Panc1 (cell line): ENCODE measurements around the gene AFM. TPM values are rescaled to one million over a fixed set of nuclear protein-coding genes. Genes with fewer than 3 reads are reported as not detected.

Experiments
- ATAC-seq: fragments of 200-7000 bp; cut with Tn5 transposase; 2 replicates; pipeline ENCODE4 v1.9.1; 2020; ENCODE audit warnings: mild to moderate bottlenecking, moderate library complexity
- BruUV-seq: library from RNA; stranded (reverse); fragments of 400-500 nt; replicated peaks from 2 replicates; lab custom pipeline; 2021; lab: Mats Ljungman, UMichigan
- CTCF ChIA-PET: fragments of 300-600 bp; sonication (Branson Sonifier 250); formaldehyde crosslinking; loops from one replicate; lab custom pipeline; 2022; ENCODE audit warnings: antibody characterized with exemption; lab: Charles Lee
- POLR2A ChIA-PET: fragments of 300-600 bp; sonication (Branson Sonifier 250); formaldehyde crosslinking; loops from one replicate; lab custom pipeline; 2022; ENCODE audit warnings: antibody characterized with exemption; lab: Charles Lee
- DNase-seq: peaks from one replicate; pipeline ENCODE4 v3.0.0-alpha.2; 2010; ENCODE audit warnings: low read depth, low spot score
- H3K27ac ChIP-seq: 2 replicates; pipeline ENCODE4 v1.5.1; 2011; ENCODE audit warnings: mild to moderate bottlenecking, low read length, inconsistent platforms
- H3K27me3 ChIP-seq: fragments of 200-500 bp; sonication (Bioruptor generic); 2 replicates; pipeline ENCODE4 v1.6.0; 2014; ENCODE audit warnings: low read length, inconsistent platforms; ENCODE audit not compliant: control insufficient read depth, insufficient read depth
- H3K36me3 ChIP-seq: fragments of 200-500 bp; sonication (Bioruptor generic); 2 replicates; pipeline ENCODE4 v1.5.1; 2014; ENCODE audit warnings: inconsistent platforms, mild to moderate bottlenecking, low read length, moderate library complexity; ENCODE audit not compliant: control insufficient read depth, insufficient read depth
- H3K4me1 ChIP-seq: 2 replicates; pipeline ENCODE4 v1.5.1; 2011; ENCODE audit warnings: inconsistent platforms, mild to moderate bottlenecking, low read length, moderate library complexity; ENCODE audit not compliant: control insufficient read depth, insufficient read depth
- H3K4me3 ChIP-seq, 2 experiments: 2 replicates each; pipeline ENCODE4 v1.5.1; 2011 to 2012; ENCODE audit warnings: low read depth in 2 of 2, low read length in 2 of 2, mild to moderate bottlenecking in 2 of 2, inconsistent platforms in 1 of 2, moderate library complexity in 1 of 2
- H3K9me3 ChIP-seq: fragments of 200-500 bp; sonication (Bioruptor generic); 2 replicates; pipeline ENCODE4 v1.5.1; 2014; ENCODE audit warnings: low read depth, mild to moderate bottlenecking, inconsistent platforms, low read length, moderate library complexity; ENCODE audit not compliant: control insufficient read depth, insufficient read depth
- CTCF ChIP-seq: fragments of 450-650 bp; IDR thresholded peaks from 2 replicates; pipeline ENCODE4 v1.5.1; 2017; ENCODE audit warnings: mild to moderate bottlenecking
- POLR2AphosphoS5 ChIP-seq: IDR thresholded peaks from 2 replicates; pipeline ENCODE4 v1.6.1; 2012; ENCODE audit warnings: mild to moderate bottlenecking, low read depth, low read length, moderate library complexity
- SIN3A ChIP-seq: IDR thresholded peaks from 2 replicates; pipeline ENCODE4 v1.6.1; 2012; ENCODE audit warnings: low read depth, mild to moderate bottlenecking, low read length, moderate library complexity, borderline replicate concordance; ENCODE audit not compliant: insufficient read depth
- TCF7L2 ChIP-seq: IDR thresholded peaks from 2 replicates; pipeline ENCODE4 v1.6.1; 2011; ENCODE audit warnings: mild to moderate bottlenecking, low read depth, low read length, inconsistent platforms
- in situ Hi-C: cut with HindIII; loops from 2 replicates; pipeline ENCODE4 v1.10.0; 2016; ENCODE audit warnings: low sequenced_read_pairs, low pct_unique_long_range_greater_than_20kb
- intact Hi-C: fragments of 100-400 bp; cut with micrococcal nuclease; formaldehyde crosslinking; loops from one replicate; pipeline ENCODE4 v1.10.0; 2022; ENCODE audit not compliant: unreplicated experiment
- total RNA-seq: library from RNA; stranded (reverse); gene quantifications from one replicate; pipeline ENCODE4 v1.2.1, GENCODE V29; 2021; ENCODE audit not compliant: unreplicated experiment
- TF ChIP-seq, protein P1 (sequence below), 2 experiments: IDR thresholded peaks; 2 replicates each; pipeline ENCODE4 v1.6.1; 2011 to 2012; ENCODE audit warnings: low read depth in 2 of 2, control low read depth in 1 of 2, low read length in 1 of 2, mild to moderate bottlenecking in 1 of 2, moderate library complexity in 1 of 2; ENCODE audit not compliant: insufficient read depth in 1 of 2

The AFM gene
- total RNA-seq, 1 experiment from 2014 or later = not detected

DNA sequence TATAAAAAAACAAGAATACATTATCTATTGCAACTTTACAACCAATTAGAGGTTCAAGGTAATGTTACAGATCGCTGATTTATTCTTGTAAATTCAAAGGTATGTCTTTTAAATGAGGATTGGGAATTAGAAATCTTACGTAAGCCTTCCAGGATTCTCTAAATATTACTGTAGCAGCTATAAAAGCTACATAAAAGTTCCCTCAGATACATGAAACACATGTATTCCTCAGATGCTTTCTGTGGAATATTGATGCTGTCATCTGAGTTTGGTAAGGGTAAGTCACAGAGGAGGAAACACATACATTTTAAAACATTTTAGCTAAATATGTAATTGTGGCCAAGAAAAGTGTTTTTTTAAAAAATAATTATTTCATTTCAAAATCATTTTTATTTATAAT is 42.1 kb upstream of the AFM start:
- intact Hi-C loops = no loop called here
- Histone ChIP-seq H3K9me3 (no peaks in the 10 kb centered on the region), H3K27ac (no peak overlapping the region), H3K27me3 (peaks cover 3% of the 10 kb centered on the region), H3K36me3 (no peaks in the 10 kb centered on the region), H3K4me3 (no peak overlapping the region), H3K4me1 (no peaks in the 10 kb centered on the region)
- TF ChIP-seq POLR2AphosphoS5 = no peak
- no peak for TF ChIP-seq TCF7L2
- TF ChIP-seq, protein P1, sequence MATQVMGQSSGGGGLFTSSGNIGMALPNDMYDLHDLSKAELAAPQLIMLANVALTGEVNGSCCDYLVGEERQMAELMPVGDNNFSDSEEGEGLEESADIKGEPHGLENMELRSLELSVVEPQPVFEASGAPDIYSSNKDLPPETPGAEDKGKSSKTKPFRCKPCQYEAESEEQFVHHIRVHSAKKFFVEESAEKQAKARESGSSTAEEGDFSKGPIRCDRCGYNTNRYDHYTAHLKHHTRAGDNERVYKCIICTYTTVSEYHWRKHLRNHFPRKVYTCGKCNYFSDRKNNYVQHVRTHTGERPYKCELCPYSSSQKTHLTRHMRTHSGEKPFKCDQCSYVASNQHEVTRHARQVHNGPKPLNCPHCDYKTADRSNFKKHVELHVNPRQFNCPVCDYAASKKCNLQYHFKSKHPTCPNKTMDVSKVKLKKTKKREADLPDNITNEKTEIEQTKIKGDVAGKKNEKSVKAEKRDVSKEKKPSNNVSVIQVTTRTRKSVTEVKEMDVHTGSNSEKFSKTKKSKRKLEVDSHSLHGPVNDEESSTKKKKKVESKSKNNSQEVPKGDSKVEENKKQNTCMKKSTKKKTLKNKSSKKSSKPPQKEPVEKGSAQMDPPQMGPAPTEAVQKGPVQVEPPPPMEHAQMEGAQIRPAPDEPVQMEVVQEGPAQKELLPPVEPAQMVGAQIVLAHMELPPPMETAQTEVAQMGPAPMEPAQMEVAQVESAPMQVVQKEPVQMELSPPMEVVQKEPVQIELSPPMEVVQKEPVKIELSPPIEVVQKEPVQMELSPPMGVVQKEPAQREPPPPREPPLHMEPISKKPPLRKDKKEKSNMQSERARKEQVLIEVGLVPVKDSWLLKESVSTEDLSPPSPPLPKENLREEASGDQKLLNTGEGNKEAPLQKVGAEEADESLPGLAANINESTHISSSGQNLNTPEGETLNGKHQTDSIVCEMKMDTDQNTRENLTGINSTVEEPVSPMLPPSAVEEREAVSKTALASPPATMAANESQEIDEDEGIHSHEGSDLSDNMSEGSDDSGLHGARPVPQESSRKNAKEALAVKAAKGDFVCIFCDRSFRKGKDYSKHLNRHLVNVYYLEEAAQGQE (IDR thresholded peaks at IDR 0.05; ENCODE audit: insufficient read depth in 1 of 2, low read depth in 2 of 2, low read length in 1 of 2) = no peak
- TF ChIP-seq CTCF = no peak
- no peak for TF ChIP-seq SIN3A
- ChIA-PET CTCF (no interaction called here), POLR2A (no interaction called here)
- in situ Hi-C loops = no loop called here
- DNase-seq = no peak
- ATAC-seq = no peak
- BruUV-seq = no TSS peak

- intact Hi-C loops (loop anchor here (10.0 kb wide), 1 partner anchor 125 kb away; no protein-coding TSS in a partner anchor), in situ Hi-C loops (no loop called here)
- Histone ChIP-seq H3K4me1 (no peaks in the 10 kb centered on the region), H3K9me3 (no peaks in the 10 kb centered on the region), H3K27ac (no peak overlapping the region), H3K27me3 (peaks cover 3% of the 10 kb centered on the region), H3K36me3 (no peaks in the 10 kb centered on the region), H3K4me3 (no peak overlapping the region)
- DNase-seq (no peak), ATAC-seq (no peak)
- ChIA-PET POLR2A (no interaction called here), CTCF (no interaction called here)
- no TSS peak for BruUV-seq
- TF ChIP-seq CTCF (no peak), POLR2AphosphoS5 (no peak), TCF7L2 (no peak), SIN3A (no peak)
- TF ChIP-seq, protein P1 (IDR thresholded peaks at IDR 0.05; ENCODE audit: insufficient read depth in 1 of 2, low read depth in 2 of 2, low read length in 1 of 2) = no peak
Observed at GRCh38 chr4:73439991-73440390, 41.6 kb upstream of the AFM start.
